Adrenal gland (tissue), 12 donors: ENCODE measurements around the gene DNAJB8. TPM values are rescaled to one million over a fixed set of nuclear protein-coding genes. Genes with fewer than 3 reads are reported as not detected.

Source experiments
- DNase-seq, 7 donors: peaks; one replicate each; pipeline ENCODE4 v3.0.0-alpha.2; 2019 to 2020
- H3K27ac ChIP-seq, 5 donors: fragments of 200-600 bp; sonication (generic) in 4 of 5; 1 replicate in 3 of 5; 2 replicates in 2 of 5; pipeline versions ENCODE4 v1.5.1 to v1.8.0; 2016 to 2020; ENCODE audit warnings: mild to moderate bottlenecking in 1 of 5
- H3K27me3 ChIP-seq: fragments of 200-600 bp; 2 replicates; pipeline ENCODE4 v1.8.0; 2021
- H3K36me3 ChIP-seq, 2 donors: fragments of 200-600 bp; replicated peaks in 1 of 2; 1 replicate in 1 of 2; 2 replicates in 1 of 2; pipeline versions ENCODE4 v1.5.1 to v1.8.0; 2018 to 2022
- H3K4me1 ChIP-seq, 2 donors: fragments of 200-600 bp; replicated peaks in 1 of 2; 1 replicate in 1 of 2; 2 replicates in 1 of 2; pipeline versions ENCODE4 v1.5.1 to v1.8.0; 2018 to 2021
- H3K4me3 ChIP-seq, 4 donors: fragments of 200-600 bp; sonication (generic) in 3 of 4; one replicate each; pipeline ENCODE4 v1.5.1; 2016 to 2018
- H3K9me3 ChIP-seq, 3 donors: fragments of 200-600 bp; sonication (generic) in 1 of 3; replicated peaks in 1 of 3; 1 replicate in 2 of 3; 2 replicates in 1 of 3; pipeline versions ENCODE4 v1.5.1 to v1.8.0; 2016 to 2021
- POLR2A ChIP-seq, 2 donors: fragments of 450-650 bp; IDR thresholded peaks; one replicate each; pipeline ENCODE4 v1.6.1; 2017; ENCODE audit warnings: antibody characterized with exemption in 2 of 2, mild to moderate bottlenecking in 2 of 2, moderate library complexity in 1 of 2
- WGBS, 4 donors: extraction: QIAGEN DNeasy Blood & Tissue Kit in 2 of 4; methylation state at CpG; one replicate each; pipeline versions ENCODE4 v1.1.5 to v1.1.7; 2013 to 2017; 5-methylcytosine and 5-hydroxymethylcytosine counted together
- intact Hi-C, 2 donors: fragments of 100-400 bp; cut with DNase I; formaldehyde crosslinking; loops; one replicate each; pipeline versions ENCODE4 v1.14.1 to v1.15.0; 2022 to 2023
- polyA plus RNA-seq, 3 donors: library from polyadenylated mRNA; stranded (reverse); fragments of 200-250 nt in 2 of 3; fragments of 350-450 nt in 1 of 3; fragmentation: Illumina TruSeq in 1 of 3; extraction: RNeasy Lipid Tissue Mini Kit (QIAGEN cat#74804) in 1 of 3; gene quantifications; one replicate each; pipeline ENCODE4 v1.2.3, GENCODE V29; 2013 to 2014
- total RNA-seq, 9 donors: library from RNA; depleted of rRNA in 4 of 9; stranded (reverse); fragments of >200 nt in 4 of 9; fragments of 120-200 nt in 1 of 9; fragmentation: NEBNext Ultra II Directional in 1 of 9; extraction: Animal tissue kit (Norgen Biotek cat#: 25700) in 1 of 9; gene quantifications; one replicate each; pipeline versions ENCODE4 v1.1.0 to v1.2.4, GENCODE V29; 2013 to 2023
- TF ChIP-seq, protein P1 (sequence below), 6 experiments: fragments of 450-650 bp in 4 of 6; fragments of 200-600 bp in 2 of 6; sonication (generic) in 1 of 6; IDR thresholded peaks; 1 replicate in 5 of 6; 2 replicates in 1 of 6; pipeline versions ENCODE4 v1.5.1 to v1.8.0; 2016 to 2021; ENCODE audit warnings: antibody characterized with exemption in 6 of 6, mild to moderate bottlenecking in 2 of 6, moderate library complexity in 1 of 6
- donor health status: healthy with polysubstance abuse.
- donor health status: Bipolar disorder and iron deficiency.
- donor health status: DM: yes; HTN: yes; CAD: no.
- donor health status: DM: no; HTN: no; CAD: no.
- donor health status: DM: no; HTN: no; CAD: no.
- donor health status: DM: yes; HTN: yes; CAD: no.

The DNAJB8 gene
- total and polyA plus RNA-seq, 12 donors, result not detected

DNA sequence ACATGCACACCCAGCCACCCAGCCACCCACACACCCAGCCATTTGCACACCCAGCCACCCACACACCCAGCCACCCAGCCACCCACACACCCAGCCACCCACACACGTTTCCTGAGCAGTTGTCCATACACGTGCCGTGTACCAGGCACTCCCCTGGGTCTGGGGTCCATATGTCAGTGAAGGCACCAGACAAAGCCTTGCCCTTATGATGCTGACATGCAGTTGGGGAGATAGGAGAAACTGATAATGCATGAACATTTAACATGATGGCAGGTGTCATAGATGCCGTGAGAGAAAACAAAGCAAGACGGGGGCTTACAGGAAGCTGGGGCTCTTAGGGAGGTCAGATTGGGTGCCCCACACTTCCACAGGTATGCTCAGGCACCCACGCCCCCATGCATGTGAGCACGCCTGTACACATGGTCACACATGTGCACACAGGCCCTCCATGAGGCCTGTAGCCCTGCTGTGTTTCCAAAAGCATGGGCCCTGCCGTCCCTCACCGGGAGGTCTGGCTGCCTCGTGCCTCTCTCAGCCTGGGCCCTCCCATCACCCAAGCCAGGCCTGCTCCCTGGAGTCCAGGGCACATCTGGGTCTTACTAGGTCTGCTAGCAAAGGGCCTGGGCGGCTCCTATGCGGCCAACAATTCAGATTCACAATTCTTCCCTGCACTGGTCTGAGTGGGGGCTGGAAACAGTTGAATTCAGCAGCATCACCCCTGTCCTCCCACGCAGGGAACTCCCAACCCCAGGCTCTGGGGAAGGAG, 3.6 kb upstream of the DNAJB8 start:
- Histone ChIP-seq H3K27ac (no peak overlapping the region), H3K36me3 (no peaks in the 10 kb centered on the region), H3K27me3 (peaks cover 6% of the 10 kb centered on the region), H3K9me3 (no peaks in the 10 kb centered on the region), H3K4me1 (no peaks in the 10 kb centered on the region), H3K4me3 (no peak overlapping the region)
- 68 to 84% (median 73%) methylated on average over 9 to 13 of the region's 13 CpGs for WGBS, 4 donors
- intact Hi-C loops, result no loop called here
- no peak for DNase-seq
- TF ChIP-seq POLR2A (IDR thresholded peaks at IDR 0.05), result no peak
- TF ChIP-seq, protein P1, sequence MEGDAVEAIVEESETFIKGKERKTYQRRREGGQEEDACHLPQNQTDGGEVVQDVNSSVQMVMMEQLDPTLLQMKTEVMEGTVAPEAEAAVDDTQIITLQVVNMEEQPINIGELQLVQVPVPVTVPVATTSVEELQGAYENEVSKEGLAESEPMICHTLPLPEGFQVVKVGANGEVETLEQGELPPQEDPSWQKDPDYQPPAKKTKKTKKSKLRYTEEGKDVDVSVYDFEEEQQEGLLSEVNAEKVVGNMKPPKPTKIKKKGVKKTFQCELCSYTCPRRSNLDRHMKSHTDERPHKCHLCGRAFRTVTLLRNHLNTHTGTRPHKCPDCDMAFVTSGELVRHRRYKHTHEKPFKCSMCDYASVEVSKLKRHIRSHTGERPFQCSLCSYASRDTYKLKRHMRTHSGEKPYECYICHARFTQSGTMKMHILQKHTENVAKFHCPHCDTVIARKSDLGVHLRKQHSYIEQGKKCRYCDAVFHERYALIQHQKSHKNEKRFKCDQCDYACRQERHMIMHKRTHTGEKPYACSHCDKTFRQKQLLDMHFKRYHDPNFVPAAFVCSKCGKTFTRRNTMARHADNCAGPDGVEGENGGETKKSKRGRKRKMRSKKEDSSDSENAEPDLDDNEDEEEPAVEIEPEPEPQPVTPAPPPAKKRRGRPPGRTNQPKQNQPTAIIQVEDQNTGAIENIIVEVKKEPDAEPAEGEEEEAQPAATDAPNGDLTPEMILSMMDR (IDR thresholded peaks at IDR 0.05), result no peak

DNA sequence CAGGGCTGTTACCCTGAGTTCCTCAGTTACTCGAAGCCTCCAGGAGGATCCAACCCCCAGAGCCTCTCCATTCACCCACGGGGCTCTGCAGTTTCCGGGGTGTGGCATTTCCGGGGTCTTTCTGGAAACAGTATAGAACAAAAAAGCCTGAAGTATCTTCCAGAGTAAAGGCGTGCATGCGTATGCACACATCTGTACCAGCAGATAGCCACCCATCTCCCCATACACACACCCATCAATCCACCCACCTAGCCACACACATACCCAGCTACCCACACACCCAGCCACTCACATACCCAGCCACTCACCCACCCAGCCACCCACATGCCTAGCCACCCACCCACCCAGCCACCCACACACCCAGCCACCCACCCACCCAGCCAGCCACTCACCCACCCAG, 2.9 kb upstream of the DNAJB8 start:
- intact Hi-C loops, result no loop called here
- DNase-seq, result no peak
- 71 to 79% (median 74%) methylated on average over 4 to 6 of the region's 6 CpGs for WGBS, 4 donors

DNA sequence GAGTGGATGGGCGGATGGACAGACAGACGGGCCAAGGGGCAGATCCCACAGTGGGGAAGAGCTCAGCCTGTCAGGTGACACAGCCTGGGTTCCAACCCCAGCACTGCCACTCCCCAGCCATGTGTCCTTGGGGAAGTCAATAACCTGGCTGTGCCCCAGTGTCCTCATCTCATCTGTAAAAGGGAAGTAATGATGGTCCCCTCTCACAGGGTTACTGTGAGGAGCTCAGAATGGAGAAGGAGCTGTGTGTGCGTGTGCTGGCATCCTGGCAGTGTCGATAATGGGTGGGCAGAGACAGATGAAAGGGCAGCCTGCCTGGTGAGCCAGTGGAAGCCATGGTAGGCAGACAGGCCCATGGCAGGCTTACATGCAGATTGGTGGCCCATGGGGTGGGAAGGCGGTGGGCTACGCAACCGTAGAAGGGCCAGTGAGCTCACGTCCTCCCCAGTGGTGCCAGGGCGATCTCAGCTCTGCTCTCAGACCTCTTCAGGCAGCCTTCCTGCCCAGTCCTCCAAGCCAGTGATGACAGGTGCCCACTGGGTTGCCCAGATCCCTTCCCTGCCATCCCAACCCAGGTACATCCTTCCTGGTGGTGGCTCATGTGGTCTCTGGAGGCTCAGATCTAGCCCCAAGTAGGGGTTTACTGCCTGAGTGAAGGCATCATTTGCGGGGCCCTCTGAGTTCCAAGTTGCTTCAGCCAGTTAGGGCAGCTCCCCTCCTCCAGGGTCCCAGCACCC, 2.3 kb upstream of the DNAJB8 start:
- intact Hi-C loops, result no loop called here
- no peak overlapping the region for H3K4me3 ChIP-seq
- H3K4me1 ChIP-seq, result no peaks in the 10 kb centered on the region
- no peaks in the 10 kb centered on the region for H3K9me3 ChIP-seq
- WGBS, 4 donors, result 75 to 86% (median 85%) methylated on average over 9 to 10 of the region's 10 CpGs
- no peaks in the 10 kb centered on the region for H3K36me3 ChIP-seq
- no peak for DNase-seq
- H3K27ac ChIP-seq, result no peak overlapping the region
- no peak for TF ChIP-seq POLR2A (IDR thresholded peaks at IDR 0.05)
- TF ChIP-seq, protein P1 (IDR thresholded peaks at IDR 0.05), result no peak
- peaks cover 6% of the 10 kb centered on the region for H3K27me3 ChIP-seq

More for the DNA sequence above, 2.9 kb upstream of the DNAJB8 start:
- H3K4me1 ChIP-seq, result no peaks in the 10 kb centered on the region
- no peak overlapping the region for H3K4me3 ChIP-seq
- peaks cover 6% of the 10 kb centered on the region for H3K27me3 ChIP-seq
- no peaks in the 10 kb centered on the region for H3K36me3 ChIP-seq
- no peaks in the 10 kb centered on the region for H3K9me3 ChIP-seq
- no peak overlapping the region for H3K27ac ChIP-seq
- TF ChIP-seq, protein P1 (IDR thresholded peaks at IDR 0.05), result no peak
- TF ChIP-seq POLR2A (IDR thresholded peaks at IDR 0.05), result no peak

DNA sequence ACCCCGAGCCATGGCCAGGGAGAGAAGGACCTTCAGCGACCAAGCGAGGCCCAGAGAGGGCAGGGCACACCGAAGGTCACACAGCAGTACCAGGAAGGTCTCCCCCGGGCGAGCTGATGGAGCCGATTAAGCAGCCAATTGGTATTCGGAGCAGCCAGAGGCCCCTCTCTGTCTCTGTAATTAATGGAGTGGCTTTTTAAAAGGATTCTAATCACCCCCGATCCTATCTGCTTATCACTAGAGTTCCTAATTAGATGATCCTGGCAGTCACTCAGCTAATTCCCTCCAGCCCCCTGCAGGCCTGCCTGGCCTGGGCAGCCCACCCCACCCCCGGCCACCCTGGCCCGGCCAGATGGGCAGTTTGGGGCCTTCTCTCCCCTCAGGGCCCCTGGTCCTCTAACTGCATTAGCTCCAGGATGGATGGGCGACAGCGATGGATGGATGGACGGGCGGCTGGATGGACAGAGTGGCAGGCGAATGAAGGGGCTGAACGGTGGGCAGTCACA, 1.6 kb upstream of the DNAJB8 start:
- Histone ChIP-seq H3K9me3 (no peaks in the 10 kb centered on the region), H3K27me3 (peaks cover 6% of the 10 kb centered on the region), H3K27ac (no peak overlapping the region), H3K36me3 (no peaks in the 10 kb centered on the region), H3K4me1 (no peaks in the 10 kb centered on the region), H3K4me3 (no peak overlapping the region)
- DNase-seq, result no peak
- intact Hi-C loops, result no loop called here
- no peak for TF ChIP-seq POLR2A (IDR thresholded peaks at IDR 0.05)
- TF ChIP-seq, protein P1 (IDR thresholded peaks at IDR 0.05), result no peak
- WGBS, 4 donors, result 67 to 80% (median 77%) methylated on average over 15 to 17 of the region's 17 CpGs
